A549 treated with Mapracorat at 1 μM for 4 hours (cell line): ENCODE data around the gene HARS2. TPM values are rescaled to one million over a fixed set of nuclear protein-coding genes. Genes with fewer than 3 reads are reported as not detected.

ENCODE experiments used
- total RNA-seq: library from RNA; stranded (reverse); fragments of 200-300 nt; extraction: Qiagen RNA extraction; gene quantifications from 5 replicates; pipeline ENCODE4 v1.2.3, GENCODE V29; 2022

HARS2 gene
- total RNA-seq, result 34.5 to 42.6 TPM (median 36.4 TPM) in 5 replicates

GRCh38 chr5:140690941-140691924 is at the start of gene HARS2, which contains the start of gene HARS1:
HARS2 (plus strand) TSS chr5:140691455; CDS start chr5:140691649, 194 bp downstream.
HARS1 (minus strand) TSS chr5:140691370; CDS start chr5:140691304, 66 bp downstream.

GRCh38 chr5:140664359-140665119 is 26.7 kb upstream of the HARS2 start, which contains the start of gene WDR55:
WDR55 (plus strand) TSS chr5:140664904; CDS start chr5:140664913, 9 bp downstream.

GRCh38 chr5:140673187-140673976 is 17.9 kb upstream of the HARS2 start, which contains the start of gene DND1:
DND1 (minus strand) TSS chr5:140673576; CDS start chr5:140673542, 34 bp downstream.

GRCh38 chr5:140700177-140701144 is 9.2 kb downstream of the HARS2 start, which contains the start of gene ZMAT2:
ZMAT2 (plus strand) TSS chr5:140700447; CDS start chr5:140700461, 14 bp downstream.

Other genes with a start within 250 kb of the HARS2 start
- gene EIF4EBP3, start 143.8 kb upstream of the HARS2 start, total RNA-seq, result 1.3 to 2.8 TPM (median 1.9 TPM) in 5 replicates
- 38.4 to 48.2 TPM (median 43.4 TPM) in 5 replicates for gene SRA1, start 134.0 kb upstream of the HARS2 start, total RNA-seq
- 3.9 to 7.5 TPM (median 6.1 TPM) in 5 replicates for gene APBB3, start 126.9 kb upstream of the HARS2 start, total RNA-seq
- gene SLC35A4, start 126.6 kb upstream of the HARS2 start, total RNA-seq, result 74.1 to 79.0 TPM (median 75.3 TPM) in 5 replicates
- gene CD14, start 58.3 kb upstream of the HARS2 start, total RNA-seq, result 3.4 to 4.7 TPM (median 4.3 TPM) in 5 replicates
- gene TMCO6, start 52.0 kb upstream of the HARS2 start, total RNA-seq, result 8.4 to 14.4 TPM (median 13.0 TPM) in 5 replicates
- gene NDUFA2, start 43.8 kb upstream of the HARS2 start, total RNA-seq, result 113 to 119 TPM (median 117 TPM) in 5 replicates
- 86.3 to 123 TPM (median 89.1 TPM) in 5 replicates for gene IK, start 43.6 kb upstream of the HARS2 start, total RNA-seq
- 27.2 to 30.4 TPM (median 27.7 TPM) in 5 replicates for gene WDR55, start 26.6 kb upstream of the HARS2 start, total RNA-seq
- gene DND1, start 17.9 kb upstream of the HARS2 start, total RNA-seq, result 0.66 to 1.0 TPM (median 0.88 TPM) in 5 replicates
- gene HARS1, start 85 bp upstream of the HARS2 start, total RNA-seq, result 70.9 to 83.6 TPM (median 77.9 TPM) in 5 replicates
- 80.7 to 116 TPM (median 88.0 TPM) in 5 replicates for gene ZMAT2, start 9.0 kb downstream of the HARS2 start, total RNA-seq
- gene PCDHA1, start 94.7 kb downstream of the HARS2 start, total RNA-seq, result 0.06 to 0.23 TPM (median 0.14 TPM) in 5 replicates
- 0.10 TPM in 1 of 5 replicates, not detected in the others for gene PCDHA2, start 103.4 kb downstream of the HARS2 start, total RNA-seq
- 0.71 to 1.1 TPM (median 0.99 TPM) in 5 replicates for gene PCDHA3, start 109.6 kb downstream of the HARS2 start, total RNA-seq
- 1.5 to 1.8 TPM (median 1.7 TPM) in 5 replicates for gene PCDHA4, start 115.6 kb downstream of the HARS2 start, total RNA-seq
- 0.64 to 0.87 TPM (median 0.77 TPM) in 5 replicates for gene PCDHA5, start 130.2 kb downstream of the HARS2 start, total RNA-seq
- gene PCDHA6, start 136.5 kb downstream of the HARS2 start, total RNA-seq, result 0.06 to 0.08 TPM in 2 of 5 replicates, not detected in the others
- gene PCDHA7, start 142.8 kb downstream of the HARS2 start, total RNA-seq, result 0.09 to 0.15 TPM (median 0.12 TPM) in 4 of 5 replicates, not detected in the other
- 0.05 to 0.07 TPM (median 0.06 TPM) in 4 of 5 replicates, not detected in the other for gene PCDHA8, start 149.7 kb downstream of the HARS2 start, total RNA-seq
- gene PCDHA9, start 156.9 kb downstream of the HARS2 start, total RNA-seq, result 0.02 TPM in 1 of 5 replicates, not detected in the others
- gene PCDHA10, start 164.4 kb downstream of the HARS2 start, total RNA-seq, result 0.01 to 0.06 TPM (median 0.03 TPM) in 4 of 5 replicates, not detected in the other
- 0.04 to 0.08 TPM (median 0.06 TPM) in 4 of 5 replicates, not detected in the other for gene PCDHA11, start 177.5 kb downstream of the HARS2 start, total RNA-seq
- gene PCDHA12, start 183.9 kb downstream of the HARS2 start, total RNA-seq, result 2.8 to 3.2 TPM (median 3.0 TPM) in 5 replicates
- gene PCDHA13, start 190.7 kb downstream of the HARS2 start, total RNA-seq, result 0.05 to 0.06 TPM in 2 of 5 replicates, not detected in the others
- gene PCDHAC1, start 234.8 kb downstream of the HARS2 start, total RNA-seq, result 1.6 to 2.3 TPM (median 2.0 TPM) in 5 replicates